ENCODE data around the gene SRGN.

DNA sequence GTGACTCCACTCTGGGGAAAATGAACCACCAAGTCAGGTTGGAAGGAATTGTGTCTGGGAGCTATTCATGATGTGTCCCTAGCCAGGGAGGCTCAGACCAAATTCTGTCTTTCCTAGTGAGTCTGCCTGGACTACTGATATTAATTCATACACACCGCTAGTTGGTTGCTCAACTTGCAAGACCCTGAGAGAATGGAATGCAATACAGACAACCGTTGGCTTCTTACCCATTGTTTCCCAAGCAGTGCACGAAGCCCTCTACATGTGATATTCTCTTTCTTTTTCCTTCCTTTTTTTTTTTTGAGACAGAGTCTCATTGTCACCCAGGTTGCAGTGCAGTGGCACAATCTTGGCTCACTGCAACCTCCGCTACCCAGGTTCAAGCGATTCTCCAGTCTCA, 19.4 kb upstream of the SRGN start:
- TF ChIP-seq POLR2A (IDR thresholded peaks at IDR 0.05) = no peak
- TF ChIP-seq POLR2AphosphoS5 (IDR thresholded peaks at IDR 0.05; ENCODE audit: insufficient read depth in 1 of 2, low read depth in 1 of 2) = no peak
